SK-N-SH treated with all-trans-retinoic acid at 6 μM for 48 hours (cell line): Measurements from ENCODE around the gene NTN3.

Source experiments
- CSDC2 ChIP-seq: fragments of 250-450 bp; sonication (Bioruptor Pico); IDR thresholded peaks from 2 replicates; pipeline ENCODE4 v1.5.0; 2020; ENCODE audit warnings: mild to moderate bottlenecking, moderate library complexity
- ZFP3 ChIP-seq: fragments of 250-450 bp; sonication (Bioruptor Pico); IDR thresholded peaks from 2 replicates; pipeline ENCODE4 v1.5.0; 2020; ENCODE audit warnings: mild to moderate bottlenecking, moderate library complexity

GRCh38 chr16:2451851-2452320 lies 19.2 kb upstream of the NTN3 start:
- TF ChIP-seq CSDC2 (CRISPR knock-in tag) (no peak), ZFP3 (CRISPR knock-in tag) (no peak)
